Naive B cell (primary cell): ENCODE data around the gene DUSP9. TPM values are rescaled to one million over a fixed set of nuclear protein-coding genes. Genes with fewer than 3 reads are reported as not detected.
"Not testable (repeated sequence)": the region's sequence is repeated elsewhere in the genome, so short reads cannot be mapped to it uniquely, and the experiment has no call there.

Source experiments
- ATAC-seq, 2 donors: fragments of 150-1000 bp; cut with Tn5 transposase; 2 replicates each; pipeline ENCODE4 v1.10.0; 2021; ENCODE audit warnings: low read depth in 2 of 2, mild to moderate bottlenecking in 2 of 2, moderate library complexity in 2 of 2
- DNase-seq: peaks from one replicate; pipeline ENCODE4 v3.0.0; 2022
- H3K27ac Mint-ChIP-seq, 6 donors: one replicate each; pipeline ENCODE4 v1.8.0; 2020 to 2022; ENCODE audit warnings: mild to moderate bottlenecking in 6 of 6, mixed read lengths in 6 of 6, moderate library complexity in 5 of 6, inconsistent platforms in 2 of 6
- H3K27me3 Mint-ChIP-seq, 3 donors: one replicate each; pipeline ENCODE4 v1.8.0; 2021 to 2022; ENCODE audit warnings: mixed read lengths in 3 of 3, mild to moderate bottlenecking in 1 of 3
- H3K36me3 Mint-ChIP-seq, 2 donors: one replicate each; pipeline ENCODE4 v1.8.0; 2020 to 2022; ENCODE audit warnings: mixed read lengths in 2 of 2, inconsistent platforms in 1 of 2, mild to moderate bottlenecking in 1 of 2
- H3K4me1 Mint-ChIP-seq, 3 donors: one replicate each; pipeline ENCODE4 v1.8.0; 2020 to 2022; ENCODE audit warnings: mixed read lengths in 3 of 3, inconsistent platforms in 1 of 3, mild to moderate bottlenecking in 1 of 3, moderate library complexity in 1 of 3
- H3K4me3 Mint-ChIP-seq, 8 donors: one replicate each; pipeline ENCODE4 v1.8.0; 2020 to 2022; ENCODE audit warnings: mild to moderate bottlenecking in 8 of 8, mixed read lengths in 8 of 8, moderate library complexity in 8 of 8, inconsistent platforms in 2 of 8
- H3K9me3 Mint-ChIP-seq, 7 donors: one replicate each; pipeline ENCODE4 v1.8.0; 2020 to 2022; ENCODE audit warnings: mixed read lengths in 7 of 7, mild to moderate bottlenecking in 5 of 7, inconsistent platforms in 2 of 7, moderate library complexity in 1 of 7
- polyA plus RNA-seq, 6 donors: library from polyadenylated mRNA; unstranded; fragments of 300-500 nt; fragmentation: Illumina TruSeq; gene quantifications; one replicate each; pipeline ENCODE4 v1.2.3, GENCODE V29; 2021; ENCODE audit warnings: low read depth in 6 of 6

Gene DUSP9
- polyA plus RNA-seq: not detected

GRCh38 chrX:153646620-153647373, at the start of gene DUSP9:
Gene DUSP9 (plus strand): TSS chrX:153647203. CDS start chrX:153647954, 751 bp downstream.
- Mint-ChIP-seq H3K4me3 (peak within 1 kb of the TSS in 7 of 8 donors; percentile 52 to 80 (median 70)), H3K4me1 (peaks cover 7 to 18% (median 16%) of the 10 kb centered on the region in 3 donors), H3K9me3 (peaks cover 0 to 5% (median 0%) of the 10 kb centered on the region in 7 donors), H3K36me3 (no peaks in the 10 kb centered on the region), H3K27me3 (peaks cover 9 to 28% (median 27%) of the 10 kb centered on the region in 3 donors), H3K27ac (peak within 1 kb of the TSS in 2 of 6 donors; percentile 26 to 71)
- peak; percentile 19 to 32 for ATAC-seq
- no peak for DNase-seq

- ATAC-seq (peak; percentile 53 to 60), DNase-seq (no peak)
- Mint-ChIP-seq H3K27ac (peak within 1 kb of the TSS; percentile 69 to 92 (median 86)), H3K9me3 (peaks cover 0 to 4% (median 0%) of the 10 kb centered on the region in 7 donors), H3K36me3 (no peaks in the 10 kb centered on the region), H3K4me1 (peaks cover 32 to 43% (median 34%) of the 10 kb centered on the region in 3 donors), H3K27me3 (no peaks in the 10 kb centered on the region), H3K4me3 (peak within 1 kb of the TSS; percentile 86 to 97 (median 91))
Observed at GRCh38 chrX:153598541-153599191, 48.3 kb upstream of the DUSP9 start, which contains the start of gene CCNQ. Gene CCNQ (minus strand): TSS chrX:153599139. CDS start chrX:153599073, 66 bp downstream.

- ATAC-seq: peak; percentile 72 to 79
- H3K9me3 Mint-ChIP-seq: peaks cover 0 to 4% (median 0%) of the 10 kb centered on the region in 7 donors
- peak overlapping the region; percentile 84 to 97 (median 87) for H3K4me3 Mint-ChIP-seq
- peak overlapping the region in 4 of 6 donors; percentile 37 to 80 (median 56) for H3K27ac Mint-ChIP-seq
- DNase-seq: peak; percentile 84
- peaks cover 32 to 43% (median 34%) of the 10 kb centered on the region in 3 donors for H3K4me1 Mint-ChIP-seq
- no peaks in the 10 kb centered on the region for H3K36me3 Mint-ChIP-seq
- H3K27me3 Mint-ChIP-seq: no peaks in the 10 kb centered on the region
Observed at GRCh38 chrX:153599192-153600031, 47.6 kb upstream of the DUSP9 start.

- H3K9me3 Mint-ChIP-seq: peaks cover 0 to 4% (median 0%) of the 10 kb centered on the region in 7 donors
- DNase-seq: no peak
- peaks cover 32 to 43% (median 34%) of the 10 kb centered on the region in 3 donors for H3K4me1 Mint-ChIP-seq
- H3K4me3 Mint-ChIP-seq: peak overlapping the region; percentile 84 to 97 (median 87)
- no peaks in the 10 kb centered on the region for H3K36me3 Mint-ChIP-seq
- no peak for ATAC-seq
- peak overlapping the region in 5 of 6 donors; percentile 42 to 92 (median 80) for H3K27ac Mint-ChIP-seq
- H3K27me3 Mint-ChIP-seq: no peaks in the 10 kb centered on the region
Observed at GRCh38 chrX:153600032-153600373, 47.0 kb upstream of the DUSP9 start.

GRCh38 chrX:153600921-153601320, 46.1 kb upstream of the DUSP9 start:
- H3K36me3 Mint-ChIP-seq: no peaks in the 10 kb centered on the region
- H3K9me3 Mint-ChIP-seq: peaks cover 0 to 4% (median 0%) of the 10 kb centered on the region in 7 donors
- H3K27ac Mint-ChIP-seq: no peak overlapping the region
- H3K4me3 Mint-ChIP-seq: peak overlapping the region in 6 of 8 donors; percentile 53 to 97 (median 82)
- H3K27me3 Mint-ChIP-seq: no peaks in the 10 kb centered on the region
- H3K4me1 Mint-ChIP-seq: peaks cover 26 to 35% (median 28%) of the 10 kb centered on the region in 3 donors
- no peak for DNase-seq
- ATAC-seq: no peak

GRCh38 chrX:153601511-153602110, 45.4 kb upstream of the DUSP9 start:
- peak overlapping the region in 2 of 6 donors; percentile 39 to 78 for H3K27ac Mint-ChIP-seq
- H3K4me1 Mint-ChIP-seq: peaks cover 19 to 28% (median 22%) of the 10 kb centered on the region in 3 donors

GRCh38 chrX:153602601-153603000, 44.4 kb upstream of the DUSP9 start:
- Mint-ChIP-seq H3K4me3 (no peak overlapping the region), H3K27me3 (no peaks in the 10 kb centered on the region), H3K9me3 (no peaks in the 10 kb centered on the region), H3K27ac (peak overlapping the region in 1 of 6 donors; percentile 18), H3K4me1 (peaks cover 9 to 19% (median 14%) of the 10 kb centered on the region in 3 donors), H3K36me3 (no peaks in the 10 kb centered on the region)
- DNase-seq (no peak), ATAC-seq (no peak)

More at GRCh38 chrX:153601511-153602110, 45.4 kb upstream of the DUSP9 start:
- Mint-ChIP-seq H3K27me3 (no peaks in the 10 kb centered on the region), H3K4me3 (peak overlapping the region in 1 of 8 donors; percentile 68), H3K36me3 (no peaks in the 10 kb centered on the region), H3K9me3 (peaks cover 0 to 4% (median 0%) of the 10 kb centered on the region in 7 donors)
- ATAC-seq (no peak), DNase-seq (no peak)

- peaks cover 9 to 13% (median 9%) of the 10 kb centered on the region in 3 donors for H3K4me1 Mint-ChIP-seq
- ATAC-seq (no peak), DNase-seq (no peak)
- H3K27ac Mint-ChIP-seq: no peak overlapping the region
- no peaks in the 10 kb centered on the region for H3K27me3 Mint-ChIP-seq
- no peak overlapping the region for H3K4me3 Mint-ChIP-seq
- H3K9me3 Mint-ChIP-seq: no peaks in the 10 kb centered on the region
- H3K36me3 Mint-ChIP-seq: no peaks in the 10 kb centered on the region
Observed at GRCh38 chrX:153603131-153603656, 43.8 kb upstream of the DUSP9 start.

GRCh38 chrX:153604666-153605380, 42.2 kb upstream of the DUSP9 start:
- not testable (repeated sequence) for DNase-seq, H3K27me3 Mint-ChIP-seq, H3K36me3 Mint-ChIP-seq, ATAC-seq, H3K4me3 Mint-ChIP-seq, H3K9me3 Mint-ChIP-seq
- H3K4me1 Mint-ChIP-seq: peaks cover 13 to 16% (median 13%) of the 10 kb centered on the region in 3 donors
- H3K27ac Mint-ChIP-seq: peak overlapping the region in 1 of 6 donors; percentile 54

- DNase-seq (no peak), ATAC-seq (no peak)
- H3K36me3 Mint-ChIP-seq: no peaks in the 10 kb centered on the region
- no peaks in the 10 kb centered on the region for H3K9me3 Mint-ChIP-seq
- no peak overlapping the region for H3K27ac Mint-ChIP-seq
- H3K4me1 Mint-ChIP-seq: peaks cover 3 to 11% (median 8%) of the 10 kb centered on the region in 3 donors
- no peaks in the 10 kb centered on the region for H3K27me3 Mint-ChIP-seq
- H3K4me3 Mint-ChIP-seq: no peak overlapping the region
Observed at GRCh38 chrX:153606503-153606902, 40.5 kb upstream of the DUSP9 start.

GRCh38 chrX:153608376-153608775, 38.6 kb upstream of the DUSP9 start:
- no peak for DNase-seq
- no peak for ATAC-seq
- Mint-ChIP-seq H3K4me1 (peaks cover 3 to 11% (median 8%) of the 10 kb centered on the region in 3 donors), H3K9me3 (peaks cover 0 to 3% (median 0%) of the 10 kb centered on the region in 7 donors), H3K4me3 (peak overlapping the region in 1 of 8 donors; percentile 85), H3K27me3 (no peaks in the 10 kb centered on the region), H3K36me3 (no peaks in the 10 kb centered on the region), H3K27ac (no peak overlapping the region)

- Mint-ChIP-seq H3K27me3 (peaks cover 0 to 4% (median 0%) of the 10 kb centered on the region in 3 donors), H3K9me3 (peaks cover 0 to 4% (median 0%) of the 10 kb centered on the region in 7 donors), H3K27ac (peak overlapping the region in 1 of 6 donors; percentile 1), H3K36me3 (no peaks in the 10 kb centered on the region), H3K4me1 (peaks cover 3 to 11% (median 8%) of the 10 kb centered on the region in 3 donors), H3K4me3 (peak overlapping the region in 2 of 8 donors; percentile 18 to 85)
- ATAC-seq (no peak), DNase-seq (no peak)
Observed at GRCh38 chrX:153608806-153609205, 38.2 kb upstream of the DUSP9 start.
